ENCODE results near the gene INSYN1. TPM values are rescaled to one million over a fixed set of nuclear protein-coding genes. Genes with fewer than 3 reads are reported as not detected.

INSYN1 gene
- total RNA-seq: 3.6 and 6.1 TPM in 2 replicates

DNA sequence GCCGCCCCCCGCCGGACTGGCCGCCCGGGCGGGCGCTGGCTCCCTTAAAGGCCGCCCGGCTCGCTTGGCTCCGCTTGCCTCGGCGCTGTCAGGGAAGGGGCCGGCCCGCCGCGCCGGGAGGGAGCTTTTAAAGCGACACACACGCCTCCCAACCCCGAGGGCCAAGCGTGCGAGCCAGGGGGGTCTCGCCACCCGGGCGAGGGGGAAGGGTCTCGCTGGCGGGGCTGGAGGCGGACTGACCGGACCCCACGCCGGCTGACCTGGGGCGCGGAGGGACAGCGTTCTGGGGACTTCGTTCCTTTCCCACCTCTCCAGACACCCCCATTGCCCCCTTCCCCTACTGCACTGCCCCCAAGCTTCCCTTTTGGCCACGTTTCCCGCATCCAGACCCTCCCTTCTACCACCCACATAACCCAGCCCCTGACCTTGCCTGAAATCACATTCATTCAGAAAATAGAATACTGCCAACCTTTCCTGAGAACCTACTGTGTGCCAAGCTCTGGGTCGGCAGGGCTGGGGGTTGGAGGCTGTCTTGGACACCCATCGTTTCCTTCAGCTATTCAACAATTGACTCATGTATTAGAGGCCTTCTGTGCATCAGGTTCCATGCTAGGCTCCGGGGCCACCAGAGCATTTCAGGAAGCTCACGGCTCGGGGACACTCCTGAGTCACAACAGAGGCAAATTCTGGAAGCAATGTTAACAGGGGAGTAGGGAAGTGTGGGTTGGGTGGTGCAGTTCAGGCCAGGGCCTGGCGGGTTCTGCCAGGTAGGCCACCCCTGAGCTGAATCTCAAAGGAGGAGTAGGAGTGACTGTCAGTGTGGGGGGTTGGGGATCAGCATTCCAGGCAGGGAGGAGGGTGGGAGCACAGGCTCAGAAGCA, at the start of gene INSYN1:
Gene INSYN1, minus strand, starts transcription at position 102 of the 881 bp plus-strand sequence. CDS start 2,221 bp downstream, outside the sequence.

Other genes with a start within 250 kb of the INSYN1 start
- gene NPTN, start 120.0 kb downstream of the INSYN1 start, total RNA-seq: 129 and 143 TPM in 2 replicates
- gene CD276, start 69.0 kb downstream of the INSYN1 start, total RNA-seq: 78.1 and 99.5 TPM in 2 replicates
- gene TBC1D21, start 120.2 kb upstream of the INSYN1 start, total RNA-seq: not detected in 2 replicates
- gene LOXL1, start 173.1 kb upstream of the INSYN1 start, total RNA-seq: 342 and 434 TPM in 2 replicates
- gene STOML1, start 238.9 kb upstream of the INSYN1 start, total RNA-seq: 22.6 and 32.2 TPM in 2 replicates
- gene PML, start 241.4 kb upstream of the INSYN1 start, total RNA-seq: 123 and 146 TPM in 2 replicates